ENCODE results near the gene TBCD.

TBCD gene

GRCh38 chr17:82931699-82932517 lies 180.0 kb downstream of the TBCD start:
- DNase-seq (ENCODE audit: low read depth) = no peak
- no peak overlapping the region for H3K4me3 ChIP-seq (ENCODE audit: low read depth, low read length)
- TF ChIP-seq CTCF (IDR thresholded peaks at IDR 0.05; ENCODE audit: low read depth, low read length, missing control alignments) = no peak

- no peak for DNase-seq (ENCODE audit: low read depth)
- no peak for TF ChIP-seq CTCF (IDR thresholded peaks at IDR 0.05; ENCODE audit: low read depth, low read length, missing control alignments)
Measured at GRCh38 chr17:82932518-82933310, 180.8 kb downstream of the TBCD start.

GRCh38 chr17:82933911-82934310 lies 182.0 kb downstream of the TBCD start:
- no peak overlapping the region for H3K4me3 ChIP-seq (ENCODE audit: low read depth, low read length)
- TF ChIP-seq CTCF (IDR thresholded peaks at IDR 0.05; ENCODE audit: low read depth, low read length, missing control alignments) = no peak
- no peak for DNase-seq (ENCODE audit: low read depth)

More at GRCh38 chr17:82932518-82933310, 180.8 kb downstream of the TBCD start:
- H3K4me3 ChIP-seq (ENCODE audit: low read depth, low read length) = no peak overlapping the region

- H3K4me3 ChIP-seq (ENCODE audit: low read depth, low read length) = no peak overlapping the region
- DNase-seq (ENCODE audit: low read depth) = no peak
- no peak for TF ChIP-seq CTCF (IDR thresholded peaks at IDR 0.05; ENCODE audit: low read depth, low read length, missing control alignments)
Measured at GRCh38 chr17:82935966-82936767, 184.3 kb downstream of the TBCD start.

GRCh38 chr17:82936768-82937171 lies 184.9 kb downstream of the TBCD start:
- H3K4me3 ChIP-seq (ENCODE audit: low read depth, low read length) = no peak overlapping the region
- no peak for DNase-seq (ENCODE audit: low read depth)
- TF ChIP-seq CTCF (IDR thresholded peaks at IDR 0.05; ENCODE audit: low read depth, low read length, missing control alignments) = no peak

- DNase-seq (ENCODE audit: low read depth) = no peak
- H3K4me3 ChIP-seq (ENCODE audit: low read depth, low read length) = no peak overlapping the region
- no peak for TF ChIP-seq CTCF (IDR thresholded peaks at IDR 0.05; ENCODE audit: low read depth, low read length, missing control alignments)
Measured at GRCh38 chr17:82937411-82938371, 185.8 kb downstream of the TBCD start.

Data from GM12864 (cell line).